Mesodermal cell (in vitro differentiated cells): ENCODE results near the gene NCOA3.
"Not testable (repeated sequence)": the region's sequence is repeated elsewhere in the genome, so short reads cannot be mapped to it uniquely, and the experiment has no call there.

Experiments used
- H3K27ac ChIP-seq: 2 replicates; pipeline ENCODE4 v1.7.0; 2013; ENCODE audit warnings: mild to moderate bottlenecking, low read depth, low read length, moderate library complexity; ENCODE audit not compliant: severe bottlenecking
- H3K36me3 ChIP-seq: 2 replicates; pipeline ENCODE4 v1.7.1; 2013; ENCODE audit warnings: mild to moderate bottlenecking, low read length, moderate library complexity; ENCODE audit not compliant: control insufficient read depth, insufficient read depth
- H3K4me1 ChIP-seq: one replicate; pipeline ENCODE4 v1.7.1; 2013; ENCODE audit warnings: mild to moderate bottlenecking, low read length; ENCODE audit not compliant: insufficient read depth, control insufficient read depth, poor library complexity, severe bottlenecking
- H3K4me3 ChIP-seq: 2 replicates; pipeline ENCODE4 v1.7.0; 2013; ENCODE audit warnings: low read length, control low read depth, mild to moderate bottlenecking; ENCODE audit not compliant: insufficient read depth, poor library complexity, severe bottlenecking; ENCODE audit errors: extremely low read depth
- H3K9me3 ChIP-seq: 2 replicates; pipeline ENCODE4 v1.7.1; 2013; ENCODE audit warnings: mild to moderate bottlenecking, low read length, moderate library complexity; ENCODE audit not compliant: control insufficient read depth
- WGBS, 2 experiments: methylation state at CpG; one replicate each; pipeline ENCODE4 v1.1.5; 2013; ENCODE audit warnings: missing lambda C conversion rate in 2 of 2; ENCODE audit not compliant: insufficient coverage in 2 of 2; 5-methylcytosine and 5-hydroxymethylcytosine counted together

NCOA3 gene

DNA sequence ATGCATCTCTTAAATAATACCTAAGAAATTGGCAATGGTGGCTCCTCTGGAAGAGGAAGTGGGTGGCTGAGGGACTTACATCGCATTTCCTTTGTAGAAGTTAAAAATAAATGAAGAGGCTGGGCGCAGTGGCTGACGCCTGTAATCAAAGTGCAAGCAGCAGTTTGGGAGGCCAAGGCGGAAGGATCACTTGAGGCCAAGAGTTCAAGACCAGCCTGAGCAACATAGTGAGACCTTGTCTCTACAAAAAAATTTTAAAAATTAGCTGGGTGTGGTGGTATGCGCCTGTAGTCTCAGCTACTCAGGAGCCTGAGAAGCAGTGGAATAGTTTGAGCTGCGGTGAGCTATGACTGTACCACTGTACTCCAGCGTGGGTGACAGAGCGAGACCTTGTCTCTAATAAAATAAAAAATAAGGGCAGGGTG, 12.2 kb upstream of the NCOA3 start:
- 93 to 97% methylated on average over 6 to 7 of the region's 8 CpGs for WGBS, 2 experiments
- Histone ChIP-seq H3K4me1 (peaks cover 5% of the 10 kb centered on the region), H3K36me3 (no peaks in the 10 kb centered on the region), H3K27ac (no peak overlapping the region), H3K4me3 (no peak overlapping the region), H3K9me3 (no peaks in the 10 kb centered on the region)

DNA sequence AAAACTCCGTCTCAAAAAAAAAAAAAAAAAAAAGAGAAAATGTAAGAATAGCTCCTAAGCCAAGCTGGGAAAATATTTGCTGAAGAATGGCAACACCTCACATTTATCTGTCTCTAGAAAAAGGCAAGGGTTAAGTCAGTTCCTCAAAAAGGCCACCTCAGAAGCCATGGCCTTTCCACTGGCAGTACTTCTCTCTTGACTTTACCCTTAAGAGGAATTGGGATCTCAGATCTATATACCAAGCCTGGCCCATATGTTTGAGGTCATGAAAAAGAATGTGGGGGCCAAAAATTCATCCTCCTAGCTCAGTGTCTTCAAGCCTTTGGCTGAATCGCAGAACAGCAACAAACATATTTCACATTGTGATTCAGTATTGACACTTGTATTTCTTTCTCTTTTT, 10.9 kb upstream of the NCOA3 start:
- H3K27ac ChIP-seq = no peak overlapping the region
- no peak overlapping the region for H3K4me3 ChIP-seq
- no CpG with 5 or more reads among the region's 2 CpGs for WGBS, 2 experiments
- H3K9me3 ChIP-seq = no peaks in the 10 kb centered on the region
- H3K4me1 ChIP-seq = peaks cover 5% of the 10 kb centered on the region
- H3K36me3 ChIP-seq = no peaks in the 10 kb centered on the region

DNA sequence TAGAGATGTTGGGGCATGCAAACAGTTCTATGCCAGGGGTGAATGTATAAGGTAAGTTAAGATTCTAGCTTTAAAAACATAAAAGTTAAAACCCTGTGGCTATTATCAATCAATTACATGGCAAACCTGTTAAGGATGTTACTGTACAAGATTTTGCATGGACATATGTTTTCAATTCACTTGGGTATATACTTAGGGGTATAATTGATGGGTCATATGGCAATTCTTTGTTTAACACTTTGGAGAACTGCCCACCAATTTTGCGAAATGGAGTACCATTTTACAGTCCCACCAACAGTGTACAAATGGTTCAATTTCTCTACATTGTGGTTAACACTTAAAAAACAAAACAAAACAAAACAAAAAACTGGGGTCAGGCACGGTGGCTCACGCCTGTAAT, 9.4 kb upstream of the NCOA3 start:
- Histone ChIP-seq H3K4me3 (no peak overlapping the region), H3K4me1 (peaks cover 5% of the 10 kb centered on the region), H3K9me3 (no peaks in the 10 kb centered on the region), H3K27ac (no peak overlapping the region), H3K36me3 (no peaks in the 10 kb centered on the region)
- WGBS, 2 experiments = 82 to 94% methylated on average over 2 to 3 of the region's 3 CpGs

DNA sequence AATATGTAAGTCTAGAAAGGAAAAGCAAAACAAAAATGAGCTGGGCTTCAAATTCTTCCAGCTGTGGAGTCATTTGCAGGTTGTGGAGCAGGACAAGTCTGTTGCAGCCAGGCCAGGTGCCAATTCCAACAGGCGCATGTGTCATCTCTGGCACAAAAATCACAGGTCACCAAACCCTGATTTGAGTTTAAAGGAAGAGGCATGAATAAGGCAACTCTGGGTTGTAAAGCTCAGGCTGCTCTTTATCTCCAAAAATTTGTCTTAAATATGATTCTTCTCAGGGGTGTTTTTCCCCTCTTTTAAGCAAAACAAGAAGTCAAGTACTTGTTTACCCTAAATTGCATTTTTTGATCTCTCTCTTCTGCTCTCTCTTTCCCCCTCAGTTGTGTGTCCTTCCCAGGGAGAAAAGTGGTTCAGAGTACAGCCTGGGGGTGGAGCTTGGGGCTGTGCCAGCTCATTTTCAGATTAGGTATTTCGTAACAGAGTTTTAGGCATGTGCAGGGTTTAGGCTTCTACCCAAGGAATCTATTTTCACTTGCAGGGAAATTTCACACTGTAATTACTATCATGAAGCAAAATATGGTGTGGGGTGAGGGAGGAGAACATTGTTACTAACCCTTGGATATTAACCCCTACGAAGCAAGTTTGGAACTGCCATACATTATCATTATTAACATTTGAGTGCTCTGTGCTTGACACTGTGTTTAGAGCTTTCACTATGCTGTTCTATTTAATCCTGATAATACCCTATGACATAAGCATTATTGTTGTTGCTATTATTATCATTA, 8.3 kb upstream of the NCOA3 start:
- Histone ChIP-seq H3K36me3 (no peaks in the 10 kb centered on the region), H3K27ac (no peak overlapping the region), H3K9me3 (no peaks in the 10 kb centered on the region), H3K4me3 (no peak overlapping the region), H3K4me1 (peaks cover 5% of the 10 kb centered on the region)
- 80% methylated on average over 1 to 2 of the region's 3 CpGs for WGBS, 2 experiments

DNA sequence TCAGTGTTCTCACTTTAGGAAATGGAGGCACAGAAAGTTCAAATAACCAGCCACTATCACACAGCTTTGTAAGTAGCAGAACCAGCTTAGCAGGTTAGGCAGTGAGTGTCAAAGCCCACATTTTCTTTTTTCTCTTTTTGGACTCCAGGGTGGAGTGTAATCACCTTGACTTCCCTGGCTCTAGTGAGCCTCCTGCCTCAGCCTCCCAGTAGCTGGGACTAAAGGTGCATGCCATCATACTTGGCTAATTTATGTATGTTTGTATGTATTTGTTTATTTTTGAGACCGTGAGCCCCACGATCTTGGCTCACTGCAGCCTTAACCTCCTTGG, 7.8 kb upstream of the NCOA3 start:
- no peak overlapping the region for H3K27ac ChIP-seq
- H3K36me3 ChIP-seq = no peaks in the 10 kb centered on the region
- H3K9me3 ChIP-seq = no peaks in the 10 kb centered on the region
- H3K4me3 ChIP-seq = no peak overlapping the region
- WGBS, 2 experiments = 92 to 100% methylated on average over 1 to 2 of the region's 2 CpGs
- H3K4me1 ChIP-seq = peaks cover 5% of the 10 kb centered on the region

DNA sequence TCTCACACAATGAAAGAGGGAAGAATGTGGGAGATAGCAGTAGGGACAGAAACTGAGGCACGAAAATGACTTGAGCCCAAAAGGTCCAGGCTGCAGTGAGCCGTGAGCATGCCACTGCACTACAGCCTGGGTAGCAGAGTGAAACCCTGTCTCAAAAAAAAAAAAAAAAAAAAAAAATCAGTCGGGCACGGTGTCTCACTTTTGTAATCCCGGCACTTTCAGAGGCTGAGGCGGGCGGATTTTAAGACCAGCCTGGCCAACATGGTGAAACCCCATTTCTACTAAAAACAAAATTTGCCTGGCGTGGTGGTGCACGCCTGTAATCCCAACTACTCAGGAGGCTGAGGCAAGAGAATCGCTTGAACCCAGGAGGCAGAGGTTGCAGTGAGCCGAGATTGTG, 7.1 kb upstream of the NCOA3 start:
- H3K27ac ChIP-seq, H3K36me3 ChIP-seq, H3K4me1 ChIP-seq, H3K4me3 ChIP-seq, H3K9me3 ChIP-seq: not testable (repeated sequence)
- WGBS, 2 experiments = 87 to 92% methylated on average over 6 to 9 of the region's 11 CpGs

DNA sequence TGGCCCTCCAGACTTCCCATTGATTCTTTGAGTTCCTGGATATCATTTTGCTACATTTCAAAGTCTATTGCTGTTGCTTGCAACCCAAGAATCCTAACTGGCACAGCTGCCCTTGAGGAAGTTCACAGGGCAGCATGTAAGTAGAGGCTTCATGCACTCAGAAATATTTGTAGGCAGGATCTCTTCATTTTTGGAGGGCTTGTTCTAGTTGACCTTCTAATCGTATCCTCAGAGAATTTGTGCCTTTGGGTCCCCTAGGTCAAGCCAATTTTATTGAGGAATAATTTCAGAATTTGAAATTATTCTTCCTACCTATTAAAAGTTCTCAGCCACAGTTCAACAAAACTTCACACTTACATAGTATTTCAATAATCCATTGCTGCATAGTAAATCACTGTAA, 5.6 kb upstream of the NCOA3 start:
- H3K4me3 ChIP-seq = no peak overlapping the region
- no peaks in the 10 kb centered on the region for H3K36me3 ChIP-seq
- no peak overlapping the region for H3K27ac ChIP-seq
- H3K4me1 ChIP-seq = peaks cover 5% of the 10 kb centered on the region
- WGBS, 2 experiments = no CpG with 5 or more reads among the region's 1 CpG
- H3K9me3 ChIP-seq = no peaks in the 10 kb centered on the region

DNA sequence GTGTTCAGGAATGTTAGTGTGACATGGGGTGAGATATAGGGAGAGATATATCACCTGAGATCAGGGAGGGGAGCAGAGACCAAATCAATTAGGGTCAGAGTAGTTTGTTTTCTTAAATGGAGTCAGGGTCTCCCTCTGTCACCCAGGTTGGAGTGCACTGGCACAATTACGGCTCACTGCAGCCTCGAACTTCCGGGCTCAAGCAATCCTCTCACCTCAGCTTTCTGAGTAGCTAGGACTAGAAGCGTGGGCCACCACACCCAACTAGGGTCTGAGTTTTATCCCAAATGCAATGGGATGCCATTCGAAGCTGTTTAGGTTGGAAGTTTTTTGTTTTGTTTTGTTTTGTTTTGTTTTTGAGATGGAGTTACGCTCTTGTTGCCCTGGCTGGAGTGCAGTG, 3.1 kb upstream of the NCOA3 start:
- Histone ChIP-seq H3K9me3 (no peaks in the 10 kb centered on the region), H3K4me3 (no peak overlapping the region), H3K27ac (no peak overlapping the region), H3K36me3 (no peaks in the 10 kb centered on the region), H3K4me1 (peaks cover 4% of the 10 kb centered on the region)
- WGBS, 2 experiments = 82 to 93% methylated on average over 5 to 6 of the region's 6 CpGs

DNA sequence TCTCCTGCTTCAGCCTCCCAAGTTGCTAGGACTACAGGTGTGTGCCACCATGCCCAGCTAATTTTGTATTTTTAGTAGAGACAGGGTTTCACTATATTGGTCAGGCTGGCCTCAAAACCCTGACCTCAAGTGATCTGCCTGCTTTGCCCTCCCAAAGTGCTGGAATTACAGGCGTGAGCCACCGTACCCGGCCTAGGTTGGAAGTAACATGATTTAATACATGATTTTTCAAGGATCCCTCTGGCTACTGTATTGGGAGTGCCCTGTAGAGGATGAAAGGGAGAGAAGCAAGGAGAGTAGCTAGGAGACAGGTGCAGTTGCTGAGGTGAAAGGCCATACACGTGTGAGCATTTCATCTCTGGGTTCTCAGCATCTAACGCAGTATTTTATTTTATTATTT, 2.6 kb upstream of the NCOA3 start:
- Histone ChIP-seq H3K4me3 (no peak overlapping the region), H3K36me3 (no peaks in the 10 kb centered on the region), H3K27ac (no peak overlapping the region), H3K4me1 (peaks cover 4% of the 10 kb centered on the region), H3K9me3 (no peaks in the 10 kb centered on the region)
- 92 to 100% methylated on average over 3 of the region's 5 CpGs for WGBS, 2 experiments

DNA sequence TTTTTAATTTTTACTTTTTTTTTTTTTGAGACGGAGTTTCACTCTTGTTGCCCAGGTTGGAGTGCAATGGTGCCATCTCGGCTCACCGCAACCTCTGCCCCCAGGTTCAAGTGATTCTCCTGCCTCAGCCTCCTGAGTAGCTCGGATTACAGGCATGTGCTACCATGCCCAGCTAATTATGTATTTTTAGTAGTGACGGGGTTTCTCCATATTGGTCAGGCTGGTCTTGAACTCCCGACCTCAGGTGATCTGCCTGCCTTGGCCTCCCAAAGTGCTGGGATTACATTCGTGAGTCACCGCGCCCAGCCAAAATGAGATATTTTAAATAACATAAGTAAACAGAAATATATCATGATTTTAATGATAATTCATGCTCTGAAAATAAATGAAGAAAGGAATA, 1.6 kb upstream of the NCOA3 start:
- not testable (repeated sequence) for H3K4me1 ChIP-seq, H3K4me3 ChIP-seq, H3K9me3 ChIP-seq, H3K27ac ChIP-seq, H3K36me3 ChIP-seq
- WGBS, 2 experiments = 97 to 100% methylated on average over 2 to 5 of the region's 9 CpGs

DNA sequence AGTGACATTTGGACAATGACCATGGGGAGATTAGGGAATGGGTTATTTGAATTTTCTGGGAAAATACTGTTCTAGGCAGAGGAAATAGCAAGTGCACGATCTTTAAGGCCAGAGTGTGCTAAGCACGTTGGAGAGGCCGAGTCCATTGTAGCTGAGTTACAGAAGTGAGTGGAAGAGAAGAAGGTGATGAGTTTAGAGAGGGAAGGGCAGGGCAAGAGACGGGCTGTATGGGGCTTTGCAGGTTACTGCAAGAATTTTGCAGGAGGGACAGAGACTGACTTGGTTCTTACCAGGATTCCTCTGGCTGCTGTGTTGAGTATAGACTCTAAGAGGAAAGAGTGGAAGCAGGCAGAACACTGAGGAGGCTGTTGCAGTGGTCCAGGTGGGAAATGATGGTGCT, 1.1 kb upstream of the NCOA3 start:
- H3K4me3 ChIP-seq = peak overlapping the region; percentile 99
- 76 to 84% methylated on average over 4 of the region's 4 CpGs for WGBS, 2 experiments
- no peaks in the 10 kb centered on the region for H3K9me3 ChIP-seq
- no peak overlapping the region for H3K27ac ChIP-seq
- no peaks in the 10 kb centered on the region for H3K36me3 ChIP-seq
- peaks cover 4% of the 10 kb centered on the region for H3K4me1 ChIP-seq
